ENCODE data around the gene SS18L1.
A peak's percentile ranks its signal among the peaks of the same experiment; 100 is the strongest.

SS18L1 gene

GRCh38 chr20:62212299-62212698 is 68.7 kb downstream of the SS18L1 start:
- DNase-seq (ENCODE audit: low spot score) = no peak

GRCh38 chr20:62214067-62214466 is 70.5 kb downstream of the SS18L1 start:
- DNase-seq (ENCODE audit: low spot score) = no peak

- no peak for DNase-seq (ENCODE audit: low spot score)
These were observed 71.7 kb downstream of the SS18L1 start for GRCh38 chr20:62215020-62215990.

- no peak for DNase-seq (ENCODE audit: low spot score)
These were observed 72.5 kb downstream of the SS18L1 start for GRCh38 chr20:62215991-62216635.

- no peak for DNase-seq (ENCODE audit: low spot score)
These were observed 73.3 kb downstream of the SS18L1 start for GRCh38 chr20:62216636-62217566.

GRCh38 chr20:62217913-62218773 is 74.6 kb downstream of the SS18L1 start:
- DNase-seq (ENCODE audit: low spot score) = no peak

GRCh38 chr20:62219101-62219991 is 75.8 kb downstream of the SS18L1 start:
- DNase-seq (ENCODE audit: low spot score) = no peak

- DNase-seq (ENCODE audit: low spot score) = peak; percentile 98
These were observed 76.6 kb downstream of the SS18L1 start, which contains the start of gene HRH3 for GRCh38 chr20:62219992-62220665. Gene HRH3, minus strand, starts transcription at chr20:62220278. Its CDS starts 308 bp downstream, at chr20:62219970.

GRCh38 chr20:62220666-62221568 is 77.3 kb downstream of the SS18L1 start:
- no peak for DNase-seq (ENCODE audit: low spot score)

- DNase-seq (ENCODE audit: low spot score) = no peak
These were observed 78.8 kb downstream of the SS18L1 start for GRCh38 chr20:62222266-62222850.

- DNase-seq (ENCODE audit: low spot score) = no peak
These were observed 79.4 kb downstream of the SS18L1 start for GRCh38 chr20:62222972-62223371.

- DNase-seq (ENCODE audit: low spot score) = no peak
These were observed 80.0 kb downstream of the SS18L1 start for GRCh38 chr20:62223571-62223970.

GRCh38 chr20:62224113-62224855 is 80.7 kb downstream of the SS18L1 start:
- DNase-seq (ENCODE audit: low spot score) = no peak

- no peak for DNase-seq (ENCODE audit: low spot score)
These were observed 81.5 kb downstream of the SS18L1 start for GRCh38 chr20:62225026-62225425.

GRCh38 chr20:62225820-62226635 is 82.5 kb downstream of the SS18L1 start:
- no peak for DNase-seq (ENCODE audit: low spot score)
